Activated CD4-positive, alpha-beta T cell treated with anti-CD3 and anti-CD28 coated beads, Interleukin-2, amount 10 ng/mL, durations not matched to agents 24 days and 14 days (primary cell): ENCODE results near the gene TMLHE. TPM values are rescaled to one million over a fixed set of nuclear protein-coding genes. Genes with fewer than 3 reads are reported as not detected.
A peak's percentile ranks its signal among the peaks of the same experiment; 100 is the strongest.
"Not testable (repeated sequence)": the region's sequence is repeated elsewhere in the genome, so short reads cannot be mapped to it uniquely, and the experiment has no call there.

Experiments
- DNase-seq: peaks from one replicate; pipeline ENCODE4 v3.0.0; 2022
- H3K27ac Mint-ChIP-seq: one replicate; pipeline ENCODE4 v1.8.0; 2022; ENCODE audit warnings: mild to moderate bottlenecking, mixed read lengths
- H3K27me3 Mint-ChIP-seq: one replicate; pipeline ENCODE4 v1.8.0; 2022; ENCODE audit warnings: mixed read lengths
- H3K36me3 Mint-ChIP-seq: one replicate; pipeline ENCODE4 v1.8.0; 2022; ENCODE audit warnings: low read depth, mild to moderate bottlenecking, mixed read lengths
- H3K4me1 Mint-ChIP-seq: one replicate; pipeline ENCODE4 v1.8.0; 2021; ENCODE audit warnings: mixed read lengths
- H3K4me3 Mint-ChIP-seq: one replicate; pipeline ENCODE4 v1.8.0; 2022; ENCODE audit warnings: mild to moderate bottlenecking, moderate library complexity, mixed read lengths
- H3K9me3 Mint-ChIP-seq: one replicate; pipeline ENCODE4 v1.8.0; 2021; ENCODE audit warnings: mixed read lengths
- intact Hi-C: fragments of 100-400 bp; cut with micrococcal nuclease; formaldehyde crosslinking; loops from one replicate; pipeline ENCODE4 v1.15.1; 2023
- total RNA-seq: library from RNA; stranded (reverse); gene quantifications from 2 replicates; pipeline ENCODE4 v1.2.3, GENCODE V29; 2022

Gene TMLHE
- total RNA-seq, 1 donor from 2014 or later: 7.1 TPM

- Mint-ChIP-seq H3K4me1 (peaks cover 2% of the 10 kb centered on the region), H3K27me3 (no peaks in the 10 kb centered on the region), H3K27ac (no peak overlapping the region), H3K36me3 (peaks cover 12% of the 10 kb centered on the region), H3K4me3 (no peak overlapping the region), H3K9me3 (peaks cover 8% of the 10 kb centered on the region)
- peak; percentile 58 for DNase-seq
- intact Hi-C loops: no loop called here
Measured at GRCh38 chrX:155577682-155578081, 35.1 kb downstream of the TMLHE start.

- intact Hi-C loops: no loop called here
- Mint-ChIP-seq H3K4me3 (no peak overlapping the region), H3K4me1 (no peaks in the 10 kb centered on the region), H3K9me3 (peaks cover 27% of the 10 kb centered on the region), H3K36me3 (peaks cover 30% of the 10 kb centered on the region), H3K27ac (no peak overlapping the region), H3K27me3 (no peaks in the 10 kb centered on the region)
- no peak for DNase-seq
Measured at GRCh38 chrX:155563099-155563498, 49.7 kb downstream of the TMLHE start.

- intact Hi-C loops: no loop called here
- Mint-ChIP-seq H3K9me3 (peaks cover 7% of the 10 kb centered on the region), H3K27ac (no peak overlapping the region), H3K4me1 (no peaks in the 10 kb centered on the region), H3K27me3 (no peaks in the 10 kb centered on the region), H3K36me3 (peaks cover 38% of the 10 kb centered on the region), H3K4me3 (no peak overlapping the region)
- DNase-seq: no peak
Measured at GRCh38 chrX:155544881-155545280, 67.9 kb downstream of the TMLHE start.

- Mint-ChIP-seq H3K4me3 (no peak overlapping the region), H3K27me3 (no peaks in the 10 kb centered on the region), H3K36me3 (peaks cover 28% of the 10 kb centered on the region), H3K4me1 (no peaks in the 10 kb centered on the region), H3K27ac (no peak overlapping the region), H3K9me3 (no peaks in the 10 kb centered on the region)
- DNase-seq: no peak
- intact Hi-C loops: no loop called here
Measured at GRCh38 chrX:155535866-155536265, 76.9 kb downstream of the TMLHE start.

GRCh38 chrX:155534800-155535199 lies 78.0 kb downstream of the TMLHE start:
- no peak for DNase-seq
- H3K4me1 Mint-ChIP-seq: no peaks in the 10 kb centered on the region
- intact Hi-C loops: no loop called here

GRCh38 chrX:155527023-155527422 lies 85.7 kb downstream of the TMLHE start:
- DNase-seq, H3K4me1 Mint-ChIP-seq, H3K27me3 Mint-ChIP-seq, intact Hi-C loops, H3K4me3 Mint-ChIP-seq, H3K27ac Mint-ChIP-seq, H3K9me3 Mint-ChIP-seq: not testable (repeated sequence)
- peaks cover 51% of the 10 kb centered on the region for H3K36me3 Mint-ChIP-seq

More at GRCh38 chrX:155534800-155535199, 78.0 kb downstream of the TMLHE start:
- H3K9me3 Mint-ChIP-seq: no peaks in the 10 kb centered on the region
- no peak overlapping the region for H3K27ac Mint-ChIP-seq
- no peaks in the 10 kb centered on the region for H3K27me3 Mint-ChIP-seq
- peaks cover 25% of the 10 kb centered on the region for H3K36me3 Mint-ChIP-seq
- no peak overlapping the region for H3K4me3 Mint-ChIP-seq

GRCh38 chrX:155514225-155514624 lies 98.5 kb downstream of the TMLHE start:
- H3K27me3 Mint-ChIP-seq: no peaks in the 10 kb centered on the region
- H3K9me3 Mint-ChIP-seq: no peaks in the 10 kb centered on the region
- no peak overlapping the region for H3K27ac Mint-ChIP-seq
- no peak overlapping the region for H3K4me3 Mint-ChIP-seq
- H3K4me1 Mint-ChIP-seq: no peaks in the 10 kb centered on the region
- H3K36me3 Mint-ChIP-seq: peaks cover 23% of the 10 kb centered on the region
- intact Hi-C loops: no loop called here
- DNase-seq: no peak

- intact Hi-C loops: no loop called here
- no peak for DNase-seq
- H3K9me3 Mint-ChIP-seq: no peaks in the 10 kb centered on the region
- H3K4me3 Mint-ChIP-seq: no peak overlapping the region
- no peaks in the 10 kb centered on the region for H3K4me1 Mint-ChIP-seq
- H3K27ac Mint-ChIP-seq: no peak overlapping the region
- H3K27me3 Mint-ChIP-seq: no peaks in the 10 kb centered on the region
- peaks cover 32% of the 10 kb centered on the region for H3K36me3 Mint-ChIP-seq
Measured at GRCh38 chrX:155505296-155505695, 107.5 kb downstream of the TMLHE start.

- DNase-seq, H3K4me3 Mint-ChIP-seq, H3K27me3 Mint-ChIP-seq, intact Hi-C loops, H3K4me1 Mint-ChIP-seq, H3K9me3 Mint-ChIP-seq, H3K27ac Mint-ChIP-seq, H3K36me3 Mint-ChIP-seq: not testable (repeated sequence)
Measured at GRCh38 chrX:155495134-155495533, 117.6 kb downstream of the TMLHE start.

GRCh38 chrX:155491421-155491820 lies 121.3 kb downstream of the TMLHE start:
- H3K27ac Mint-ChIP-seq, intact Hi-C loops, H3K4me3 Mint-ChIP-seq, H3K36me3 Mint-ChIP-seq, H3K9me3 Mint-ChIP-seq, H3K4me1 Mint-ChIP-seq, DNase-seq, H3K27me3 Mint-ChIP-seq: not testable (repeated sequence)

GRCh38 chrX:155477136-155477535 lies 135.6 kb downstream of the TMLHE start:
- H3K27me3 Mint-ChIP-seq, H3K36me3 Mint-ChIP-seq, H3K4me3 Mint-ChIP-seq, H3K4me1 Mint-ChIP-seq, DNase-seq, intact Hi-C loops, H3K9me3 Mint-ChIP-seq, H3K27ac Mint-ChIP-seq: not testable (repeated sequence)

GRCh38 chrX:155466269-155466938 lies 146.3 kb downstream of the TMLHE start:
- H3K4me3 Mint-ChIP-seq, H3K4me1 Mint-ChIP-seq, H3K27ac Mint-ChIP-seq: not testable (repeated sequence)

GRCh38 chrX:155460501-155460900 lies 152.3 kb downstream of the TMLHE start:
- intact Hi-C loops, H3K9me3 Mint-ChIP-seq, H3K4me3 Mint-ChIP-seq: not testable (repeated sequence)

More at GRCh38 chrX:155466269-155466938, 146.3 kb downstream of the TMLHE start:
- H3K27me3 Mint-ChIP-seq, intact Hi-C loops, H3K9me3 Mint-ChIP-seq, DNase-seq, H3K36me3 Mint-ChIP-seq: not testable (repeated sequence)

GRCh38 chrX:155458471-155458870 lies 154.3 kb downstream of the TMLHE start, which contains the start of gene F8A3:
TSS of gene F8A3 (minus strand) at chrX:155458620. CDS start at chrX:155458600, 20 bp downstream.
- DNase-seq, H3K27me3 Mint-ChIP-seq, H3K27ac Mint-ChIP-seq, H3K36me3 Mint-ChIP-seq, intact Hi-C loops, H3K9me3 Mint-ChIP-seq, H3K4me1 Mint-ChIP-seq, H3K4me3 Mint-ChIP-seq: not testable (repeated sequence)

More at GRCh38 chrX:155460501-155460900, 152.3 kb downstream of the TMLHE start:
- DNase-seq, H3K27me3 Mint-ChIP-seq, H3K4me1 Mint-ChIP-seq, H3K27ac Mint-ChIP-seq, H3K36me3 Mint-ChIP-seq: not testable (repeated sequence)
